SK-N-SH treated with all-trans-retinoic acid at 6 μM for 48 hours (cell line): ENCODE measurements around the gene ZDHHC5.

Experiments
- ARNTL ChIP-seq: fragments of 450-650 bp; formaldehyde crosslinking; IDR thresholded peaks from 2 replicates; pipeline ENCODE4 v1.5.0; 2020; ENCODE audit warnings: low read depth, mild to moderate bottlenecking, moderate library complexity, borderline replicate concordance
- BACH2 ChIP-seq: fragments of 250-450 bp; sonication (Bioruptor Pico); IDR thresholded peaks from 2 replicates; pipeline ENCODE4 v1.9.0; 2021; ENCODE audit warnings: mild to moderate bottlenecking, borderline replicate concordance
- GLIS3 ChIP-seq: fragments of 250-450 bp; sonication (Bioruptor Pico); IDR thresholded peaks from 2 replicates; pipeline ENCODE4 v1.5.0; 2020; ENCODE audit warnings: mild to moderate bottlenecking, moderate library complexity
- OSR1 ChIP-seq: fragments of 250-450 bp; sonication (Bioruptor Pico); IDR thresholded peaks from 2 replicates; pipeline ENCODE4 v1.8.0; 2022; ENCODE audit warnings: moderate library complexity, mild to moderate bottlenecking, inconsistent platforms
- RARB ChIP-seq: fragments of 250-450 bp; sonication (Bioruptor Pico); IDR thresholded peaks from 2 replicates; pipeline ENCODE4 v1.8.0; 2021; ENCODE audit warnings: mild to moderate bottlenecking, moderate library complexity
- ZNF565 ChIP-seq: fragments of 450-650 bp; formaldehyde crosslinking; conservative IDR thresholded peaks from 2 replicates; pipeline ENCODE4 v1.5.0; 2020; ENCODE audit warnings: low read depth, mild to moderate bottlenecking, moderate library complexity
- ZNF70 ChIP-seq: fragments of 450-650 bp; formaldehyde crosslinking; IDR thresholded peaks from 2 replicates; pipeline ENCODE4 v1.5.0; 2020; ENCODE audit warnings: mild to moderate bottlenecking, moderate library complexity

- TF ChIP-seq ARNTL (CRISPR knock-in tag) (no peak), RARB (CRISPR knock-in tag) (no peak), BACH2 (CRISPR knock-in tag) (no peak), ZNF70 (CRISPR knock-in tag) (no peak), ZNF565 (CRISPR knock-in tag) (no peak), GLIS3 (CRISPR knock-in tag) (no peak), OSR1 (CRISPR knock-in tag) (no peak)
These were observed 14.8 kb upstream of the ZDHHC5 start for GRCh38 chr11:57653163-57653562.
